GM19023 (cell line): ENCODE results near the gene FKBP6.
"Not testable (repeated sequence)": the region's sequence is repeated elsewhere in the genome, so short reads cannot be mapped to it uniquely, and the experiment has no call there.

Experiments
- ATAC-seq: cut with Tn5 transposase; IDR thresholded peaks from one replicate; pipeline ENCODE4 v1.9.1; 2021; ENCODE audit warnings: mild to moderate bottlenecking, moderate library complexity; ENCODE audit not compliant: unreplicated experiment

FKBP6 gene

DNA sequence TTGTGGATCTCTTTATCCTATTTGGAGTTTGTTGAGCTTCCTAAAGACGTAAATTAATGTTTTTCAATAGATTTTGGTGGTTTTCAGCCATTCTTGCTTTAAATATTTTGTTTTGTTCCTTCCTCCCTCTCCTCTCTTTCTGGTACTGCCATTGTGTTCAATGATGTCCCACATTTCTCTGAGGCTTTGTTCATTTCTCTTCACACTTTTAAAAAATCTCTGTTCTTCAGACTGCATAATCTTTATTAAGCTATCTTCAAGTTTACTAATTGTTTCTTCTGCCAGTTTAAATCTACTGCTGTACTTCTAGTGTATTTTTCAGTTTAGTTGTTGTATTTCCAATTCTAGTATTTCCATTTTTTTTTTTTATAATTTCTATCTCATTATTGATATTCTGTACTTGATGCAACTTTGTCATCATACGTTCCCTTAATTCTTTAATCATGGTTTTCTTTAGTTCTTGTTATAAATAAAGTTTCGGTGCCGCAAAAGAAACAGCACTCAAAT lies 60.0 kb downstream of the FKBP6 start:
- no peak for ATAC-seq

- no peak for ATAC-seq
Observed at GRCh38 chr7:73391396-73391795, 63.4 kb downstream of the FKBP6 start.

DNA sequence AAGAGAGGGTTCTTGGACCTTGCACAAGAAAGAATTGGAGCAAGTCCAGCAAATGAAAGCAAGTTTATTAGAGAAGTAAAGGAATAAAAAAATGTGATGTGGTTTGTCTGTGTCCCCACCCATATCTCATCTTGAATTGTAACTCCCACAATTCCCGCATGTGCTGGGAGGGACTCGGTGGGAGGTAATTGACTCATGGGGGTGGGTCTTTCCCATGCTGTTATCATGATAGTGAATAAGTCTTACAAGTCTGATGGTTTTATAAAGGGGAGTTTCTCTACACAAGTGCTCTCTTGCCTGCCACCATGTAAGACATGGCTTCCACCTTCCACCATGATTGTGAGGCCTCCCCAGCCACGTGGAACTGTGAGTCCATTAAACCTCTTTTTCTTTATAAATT lies 66.5 kb downstream of the FKBP6 start:
- ATAC-seq: no peak

- no peak for ATAC-seq
Observed at GRCh38 chr7:73395538-73396503, 67.9 kb downstream of the FKBP6 start.

DNA sequence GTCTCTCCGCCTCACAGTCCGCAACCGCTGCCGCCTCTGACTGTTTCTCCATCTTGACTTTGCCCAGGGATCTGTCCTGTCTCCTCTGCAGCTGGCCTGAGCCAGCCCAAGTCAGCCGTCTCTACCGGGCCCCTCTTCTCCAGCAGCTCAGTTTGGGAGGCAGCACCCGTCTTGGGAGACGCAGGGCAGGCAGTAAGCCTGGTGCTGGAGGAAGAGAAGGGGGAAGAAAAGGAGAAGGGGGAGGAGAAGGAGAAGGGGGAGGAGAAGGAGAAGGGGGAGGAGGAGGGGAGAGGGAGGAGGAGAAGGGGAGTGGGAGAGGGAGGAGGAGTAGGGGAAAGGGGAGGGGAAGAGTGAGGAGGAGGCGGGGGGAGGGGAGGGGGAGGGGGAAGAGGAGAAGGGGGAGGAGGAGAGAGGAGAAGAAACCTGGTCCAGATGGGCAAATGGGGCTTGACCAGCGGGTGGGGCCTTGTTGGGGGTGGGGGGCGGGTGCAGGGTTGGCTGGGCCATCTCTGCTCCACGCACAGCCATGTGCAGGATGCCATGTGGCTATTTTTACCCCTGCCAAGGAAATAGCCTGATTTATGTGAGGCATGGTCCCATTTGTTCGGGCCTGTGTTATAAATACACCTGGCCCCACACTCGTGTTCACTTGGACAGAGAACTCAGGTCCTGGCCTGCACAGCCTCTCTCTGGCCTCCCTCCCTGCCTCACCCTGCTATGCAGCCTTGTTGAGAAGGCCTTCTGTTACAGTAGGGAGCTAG lies 69.7 kb downstream of the FKBP6 start:
- no peak for ATAC-seq

DNA sequence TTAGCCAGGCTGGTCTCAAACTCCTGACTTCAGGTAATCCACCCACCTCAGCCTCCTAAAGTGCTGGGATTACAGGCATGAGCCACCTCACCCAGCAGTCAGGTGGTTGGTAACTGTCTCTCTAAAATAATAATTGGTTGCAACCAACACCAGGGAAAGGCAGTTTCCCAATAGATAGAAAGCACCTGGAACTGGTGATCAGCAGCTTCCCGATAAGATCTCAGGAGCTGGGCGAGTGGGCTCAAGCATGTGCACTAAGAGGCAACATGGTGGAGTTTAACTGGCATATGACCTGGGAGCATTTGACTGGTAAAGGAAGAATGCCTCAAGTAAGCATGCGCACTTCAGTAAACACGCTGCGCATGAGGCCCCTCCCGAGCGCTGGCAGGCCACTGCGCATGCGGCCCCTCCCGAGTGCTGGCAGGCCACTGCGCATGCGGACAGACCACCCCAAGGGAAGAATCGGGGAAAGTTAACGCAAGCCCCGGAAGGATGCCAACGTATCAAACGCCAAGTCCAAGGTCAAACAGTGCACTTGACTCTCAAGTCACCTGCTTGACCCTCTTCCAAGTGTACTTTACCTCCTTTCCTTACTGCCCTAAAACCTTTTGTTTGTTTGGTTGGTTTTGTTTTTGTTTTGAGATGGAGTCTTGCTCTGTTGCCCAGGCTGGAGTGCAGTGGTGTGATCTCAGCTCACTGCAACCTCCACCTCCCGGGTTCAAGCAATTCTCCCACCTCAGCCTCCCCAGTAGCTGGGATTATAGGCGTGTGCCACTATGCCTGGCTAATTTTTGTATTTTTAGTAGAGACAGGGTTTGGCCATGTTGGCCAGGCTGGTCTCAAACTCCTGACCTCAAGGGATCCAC lies 71.5 kb downstream of the FKBP6 start:
- ATAC-seq: not testable (repeated sequence)

DNA sequence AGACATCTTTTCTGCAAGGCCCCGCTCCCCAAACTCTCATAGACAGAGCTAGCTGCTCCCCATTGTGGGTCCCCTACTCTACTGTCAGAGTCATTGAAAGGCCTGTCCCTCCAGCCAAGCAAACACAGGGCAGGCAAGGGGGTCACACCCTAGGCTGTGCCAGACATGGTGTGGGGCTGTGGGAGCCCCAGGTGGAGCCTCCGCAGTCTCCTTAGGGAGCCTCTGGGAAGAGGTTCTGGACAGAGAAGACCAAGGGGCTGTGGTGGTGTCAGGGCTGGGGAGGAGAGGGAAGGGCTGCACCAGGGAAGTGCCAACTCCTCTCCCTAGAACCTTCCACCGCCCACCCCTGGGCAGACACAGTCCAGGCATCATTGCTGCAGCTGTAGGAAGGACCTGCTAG lies 76.9 kb downstream of the FKBP6 start:
- not testable (repeated sequence) for ATAC-seq
